ENCODE measurements around the gene KYNU.

DNA sequence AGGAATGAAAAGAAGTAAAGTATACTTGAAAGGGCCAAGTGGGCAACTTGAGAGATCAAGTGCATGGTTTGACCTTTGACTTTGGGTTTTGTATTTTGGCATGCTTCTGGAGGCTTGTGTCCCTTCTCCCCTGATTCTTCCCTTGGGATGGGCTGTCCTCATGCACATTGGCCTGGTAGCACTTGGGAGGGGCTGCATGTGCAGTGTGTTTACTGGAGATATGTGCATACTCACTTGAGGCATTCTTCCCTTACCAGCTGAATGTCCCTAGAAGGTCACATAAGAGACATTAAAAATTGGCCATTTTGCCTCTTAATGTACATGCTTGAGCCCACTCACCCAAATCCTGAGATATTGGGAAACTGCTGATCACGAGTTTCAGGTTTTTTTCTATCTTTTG, 65.2 kb downstream of the KYNU start:
- TF ChIP-seq, protein P1, sequence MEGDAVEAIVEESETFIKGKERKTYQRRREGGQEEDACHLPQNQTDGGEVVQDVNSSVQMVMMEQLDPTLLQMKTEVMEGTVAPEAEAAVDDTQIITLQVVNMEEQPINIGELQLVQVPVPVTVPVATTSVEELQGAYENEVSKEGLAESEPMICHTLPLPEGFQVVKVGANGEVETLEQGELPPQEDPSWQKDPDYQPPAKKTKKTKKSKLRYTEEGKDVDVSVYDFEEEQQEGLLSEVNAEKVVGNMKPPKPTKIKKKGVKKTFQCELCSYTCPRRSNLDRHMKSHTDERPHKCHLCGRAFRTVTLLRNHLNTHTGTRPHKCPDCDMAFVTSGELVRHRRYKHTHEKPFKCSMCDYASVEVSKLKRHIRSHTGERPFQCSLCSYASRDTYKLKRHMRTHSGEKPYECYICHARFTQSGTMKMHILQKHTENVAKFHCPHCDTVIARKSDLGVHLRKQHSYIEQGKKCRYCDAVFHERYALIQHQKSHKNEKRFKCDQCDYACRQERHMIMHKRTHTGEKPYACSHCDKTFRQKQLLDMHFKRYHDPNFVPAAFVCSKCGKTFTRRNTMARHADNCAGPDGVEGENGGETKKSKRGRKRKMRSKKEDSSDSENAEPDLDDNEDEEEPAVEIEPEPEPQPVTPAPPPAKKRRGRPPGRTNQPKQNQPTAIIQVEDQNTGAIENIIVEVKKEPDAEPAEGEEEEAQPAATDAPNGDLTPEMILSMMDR (IDR thresholded peaks at IDR 0.05), result no peak
- TF ChIP-seq POLR2A (IDR thresholded peaks at IDR 0.05), result no peak
- TF ChIP-seq EP300 (IDR thresholded peaks at IDR 0.05), result no peak

Data from tibial nerve (tissue), 4 donors.